Body of pancreas (tissue), 4 donors: Measurements from ENCODE around the gene MAD1L1.

ENCODE experiments used
- POLR2A ChIP-seq, 3 donors: fragments of 450-650 bp; IDR thresholded peaks; one replicate each; pipeline ENCODE4 v1.6.1; 2016; ENCODE audit warnings: antibody characterized with exemption in 3 of 3, mild to moderate bottlenecking in 2 of 3
- TF ChIP-seq, protein P1 (sequence below), 7 experiments: fragments of 450-650 bp in 4 of 7; fragments of 200-600 bp in 3 of 7; sonication (generic) in 3 of 7; IDR thresholded peaks; one replicate each; pipeline ENCODE4 v1.5.1; 2016 to 2019; ENCODE audit warnings: antibody characterized with exemption in 7 of 7

DNA sequence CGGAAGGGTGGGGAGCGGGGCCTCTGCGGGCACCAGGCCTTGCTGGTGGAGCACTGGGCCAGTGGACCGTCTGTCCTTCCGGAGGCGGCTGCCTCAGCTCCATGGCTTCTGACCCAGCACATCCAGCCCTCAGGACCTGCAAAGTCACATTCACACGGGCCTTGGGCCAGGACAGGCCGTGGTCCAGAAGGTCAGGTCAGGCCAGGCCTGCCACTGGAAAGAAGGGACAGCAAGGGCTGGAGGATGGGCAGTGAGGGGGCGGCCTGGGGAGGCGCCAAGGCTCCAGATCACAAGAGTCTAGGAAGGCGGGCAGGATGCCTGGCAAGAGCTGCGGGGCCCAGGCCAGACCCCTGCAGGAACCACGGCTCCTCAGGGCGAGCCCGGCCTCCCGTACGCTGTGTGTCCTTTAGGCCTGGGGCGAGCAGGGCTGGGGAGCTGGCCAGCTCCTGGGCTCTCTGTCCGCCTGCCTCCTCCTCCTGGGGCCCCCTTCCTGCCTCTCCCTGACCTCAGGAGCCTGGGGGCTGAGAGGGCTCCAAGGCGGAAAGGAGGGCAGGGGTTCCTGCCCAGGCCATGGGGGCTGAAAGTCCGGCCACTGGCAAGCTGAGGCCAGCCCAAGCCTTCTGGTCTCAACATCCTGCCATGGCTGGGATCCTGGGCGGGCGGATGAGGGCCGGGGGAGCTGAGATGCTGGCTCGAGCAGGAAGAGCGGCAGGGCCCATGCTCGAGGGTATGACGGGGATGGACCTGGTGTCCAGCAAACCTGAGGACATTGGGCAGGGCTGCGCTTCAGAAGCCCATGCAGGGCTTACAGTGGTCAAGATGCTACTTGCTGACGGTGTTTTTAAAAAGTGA is 336.9 kb downstream of the MAD1L1 start:
- TF ChIP-seq, protein P1, sequence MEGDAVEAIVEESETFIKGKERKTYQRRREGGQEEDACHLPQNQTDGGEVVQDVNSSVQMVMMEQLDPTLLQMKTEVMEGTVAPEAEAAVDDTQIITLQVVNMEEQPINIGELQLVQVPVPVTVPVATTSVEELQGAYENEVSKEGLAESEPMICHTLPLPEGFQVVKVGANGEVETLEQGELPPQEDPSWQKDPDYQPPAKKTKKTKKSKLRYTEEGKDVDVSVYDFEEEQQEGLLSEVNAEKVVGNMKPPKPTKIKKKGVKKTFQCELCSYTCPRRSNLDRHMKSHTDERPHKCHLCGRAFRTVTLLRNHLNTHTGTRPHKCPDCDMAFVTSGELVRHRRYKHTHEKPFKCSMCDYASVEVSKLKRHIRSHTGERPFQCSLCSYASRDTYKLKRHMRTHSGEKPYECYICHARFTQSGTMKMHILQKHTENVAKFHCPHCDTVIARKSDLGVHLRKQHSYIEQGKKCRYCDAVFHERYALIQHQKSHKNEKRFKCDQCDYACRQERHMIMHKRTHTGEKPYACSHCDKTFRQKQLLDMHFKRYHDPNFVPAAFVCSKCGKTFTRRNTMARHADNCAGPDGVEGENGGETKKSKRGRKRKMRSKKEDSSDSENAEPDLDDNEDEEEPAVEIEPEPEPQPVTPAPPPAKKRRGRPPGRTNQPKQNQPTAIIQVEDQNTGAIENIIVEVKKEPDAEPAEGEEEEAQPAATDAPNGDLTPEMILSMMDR (IDR thresholded peaks at IDR 0.05), result no peak
- TF ChIP-seq POLR2A (IDR thresholded peaks at IDR 0.05), result no peak
